HepG2 (cell line): ENCODE measurements around the gene SF3B2.
"Not testable (repeated sequence)": the region's sequence is repeated elsewhere in the genome, so short reads cannot be mapped to it uniquely, and the experiment has no call there.

Source experiments
- CTCF ChIP-seq: sonication (generic); formaldehyde crosslinking; IDR thresholded peaks from 2 replicates; pipeline ENCODE4 v1.5.0; 2020; ENCODE audit warnings: mild to moderate bottlenecking, missing genetic modification reagents, moderate library complexity
- EZH2 ChIP-seq: conservative IDR thresholded peaks from 2 replicates; pipeline ENCODE4 v1.6.1; 2012; ENCODE audit warnings: mild to moderate bottlenecking, low read depth, low read length, moderate library complexity
- MEIS2 ChIP-seq: sonication (generic); formaldehyde crosslinking; IDR thresholded peaks from 2 replicates; pipeline ENCODE4 v1.9.0; 2021; ENCODE audit warnings: mild to moderate bottlenecking, missing genetic modification reagents
- ZBTB4 ChIP-seq: sonication (generic); formaldehyde crosslinking; IDR thresholded peaks from 2 replicates; pipeline ENCODE4 v1.4.0; 2020; ENCODE audit warnings: missing genetic modification reagents, mild to moderate bottlenecking, borderline replicate concordance
- ZSCAN5A ChIP-seq: sonication (generic); formaldehyde crosslinking; IDR thresholded peaks from 2 replicates; pipeline ENCODE4 v1.8.0; 2022; ENCODE audit warnings: mild to moderate bottlenecking, missing genetic modification reagents, borderline replicate concordance

GRCh38 chr11:66010036-66010435, 42.1 kb upstream of the SF3B2 start:
- TF ChIP-seq ZBTB4 (CRISPR knock-in tag); MEIS2 (CRISPR knock-in tag); CTCF (CRISPR knock-in tag); ZSCAN5A; EZH2: not testable (repeated sequence)
